A673 (cell line): ENCODE results near the gene USP48. TPM values are rescaled to one million over a fixed set of nuclear protein-coding genes. Genes with fewer than 3 reads are reported as not detected.

Experiments
- BruUV-seq: library from RNA; stranded (reverse); fragments of 400-500 nt; replicated peaks from 2 replicates; lab custom pipeline; 2021; lab: Mats Ljungman, UMichigan
- CTCF ChIA-PET: fragments of 300-600 bp; sonication (Branson Sonifier 250); formaldehyde crosslinking; loops from one replicate; lab custom pipeline; 2022; ENCODE audit warnings: antibody characterized with exemption; lab: Charles Lee
- POLR2A ChIA-PET: fragments of 300-600 bp; sonication (Branson Sonifier 250); formaldehyde crosslinking; loops from one replicate; lab custom pipeline; 2022; ENCODE audit warnings: antibody characterized with exemption; ENCODE audit not compliant: low non-redundant PET; lab: Charles Lee
- DNase-seq: peaks from one replicate; pipeline ENCODE4 v3.0.0-alpha.2; 2015; ENCODE audit warnings: low spot score
- H3K27ac ChIP-seq: fragments of 200-600 bp; sonication (generic); 2 replicates; pipeline ENCODE4 v1.5.1; 2016; ENCODE audit warnings: mixed run types, low read depth, mild to moderate bottlenecking, mixed read lengths, antibody characterized with exemption, low read length; ENCODE audit not compliant: poor library complexity, severe bottlenecking
- H3K27me3 ChIP-seq: fragments of 200-600 bp; sonication (generic); replicated peaks from 2 replicates; pipeline ENCODE4 v1.6.1; 2017; ENCODE audit warnings: mixed run types, low read depth, mild to moderate bottlenecking, mixed read lengths, antibody characterized with exemption, low read length; ENCODE audit not compliant: insufficient read depth, poor library complexity
- H3K36me3 ChIP-seq: fragments of 200-600 bp; sonication (generic); 2 replicates; pipeline ENCODE4 v1.6.1; 2016; ENCODE audit warnings: mixed run types, mild to moderate bottlenecking, mixed read lengths, antibody characterized with exemption, low read length; ENCODE audit not compliant: insufficient read depth, poor library complexity, severe bottlenecking
- H3K4me1 ChIP-seq: fragments of 200-600 bp; sonication (generic); 2 replicates; pipeline ENCODE4 v1.6.1; 2017; ENCODE audit warnings: mixed run types, mild to moderate bottlenecking, mixed read lengths, antibody characterized with exemption, low read length; ENCODE audit not compliant: insufficient read depth, poor library complexity, severe bottlenecking
- H3K4me3 ChIP-seq: fragments of 200-600 bp; sonication (generic); 2 replicates; pipeline ENCODE4 v1.5.1; 2016; ENCODE audit warnings: low read depth, mixed run types, mild to moderate bottlenecking, mixed read lengths, low read length; ENCODE audit not compliant: poor library complexity, severe bottlenecking
- H3K9me3 ChIP-seq: fragments of 200-600 bp; sonication (generic); 2 replicates; pipeline ENCODE4 v1.6.1; 2016; ENCODE audit warnings: mixed run types, low read depth, mild to moderate bottlenecking, mixed read lengths, antibody characterized with exemption, low read length; ENCODE audit not compliant: poor library complexity, severe bottlenecking
- EZH2 ChIP-seq: fragments of 200-600 bp; sonication (generic); IDR thresholded peaks from 2 replicates; pipeline ENCODE4 v1.6.1; 2017; ENCODE audit warnings: borderline replicate concordance, low read depth, mild to moderate bottlenecking, mixed read lengths, antibody characterized with exemption, low read length; ENCODE audit not compliant: poor library complexity, severe bottlenecking
- intact Hi-C: fragments of 100-400 bp; cut with micrococcal nuclease; formaldehyde crosslinking; loops from one replicate; pipeline ENCODE4 v1.10.0; 2022; ENCODE audit not compliant: unreplicated experiment
- total RNA-seq: library from RNA; stranded (reverse); gene quantifications from 2 replicates; pipeline ENCODE4 v1.2.3, GENCODE V29; 2021
- TF ChIP-seq, protein P1 (sequence below): fragments of 300-800, 200-600 bp; sonication (generic); conservative IDR thresholded peaks from 2 replicates; pipeline ENCODE4 v1.5.1; 2017; ENCODE audit warnings: low read depth, mild to moderate bottlenecking, antibody characterized with exemption, low read length, moderate library complexity, mixed read lengths

The USP48 gene
- total RNA-seq, 1 experiment from 2014 or later: 74.1 TPM

DNA sequence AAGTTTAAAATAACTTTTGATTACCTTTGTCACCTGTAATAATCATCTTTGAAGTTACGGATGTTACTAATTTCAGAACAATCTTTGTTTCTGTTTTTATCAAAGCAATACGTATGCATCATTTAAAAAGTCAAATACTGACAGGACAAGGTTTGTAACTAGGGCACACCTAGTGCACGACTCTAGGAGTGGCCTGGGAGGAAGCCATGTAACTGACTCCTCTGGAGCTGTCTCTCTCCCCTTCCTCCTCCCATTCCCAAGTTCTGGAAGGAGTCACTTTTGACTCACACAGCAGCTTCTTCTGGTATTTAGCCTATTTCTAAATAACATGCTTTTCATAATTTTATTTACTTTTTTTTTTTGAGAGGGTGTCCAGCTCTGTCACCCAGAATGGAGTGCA lies 102.0 kb downstream of the USP48 start:
- no peaks in the 10 kb centered on the region for H3K9me3 ChIP-seq
- no peaks in the 10 kb centered on the region for H3K27me3 ChIP-seq
- TF ChIP-seq EZH2: no peak
- TF ChIP-seq, protein P1, sequence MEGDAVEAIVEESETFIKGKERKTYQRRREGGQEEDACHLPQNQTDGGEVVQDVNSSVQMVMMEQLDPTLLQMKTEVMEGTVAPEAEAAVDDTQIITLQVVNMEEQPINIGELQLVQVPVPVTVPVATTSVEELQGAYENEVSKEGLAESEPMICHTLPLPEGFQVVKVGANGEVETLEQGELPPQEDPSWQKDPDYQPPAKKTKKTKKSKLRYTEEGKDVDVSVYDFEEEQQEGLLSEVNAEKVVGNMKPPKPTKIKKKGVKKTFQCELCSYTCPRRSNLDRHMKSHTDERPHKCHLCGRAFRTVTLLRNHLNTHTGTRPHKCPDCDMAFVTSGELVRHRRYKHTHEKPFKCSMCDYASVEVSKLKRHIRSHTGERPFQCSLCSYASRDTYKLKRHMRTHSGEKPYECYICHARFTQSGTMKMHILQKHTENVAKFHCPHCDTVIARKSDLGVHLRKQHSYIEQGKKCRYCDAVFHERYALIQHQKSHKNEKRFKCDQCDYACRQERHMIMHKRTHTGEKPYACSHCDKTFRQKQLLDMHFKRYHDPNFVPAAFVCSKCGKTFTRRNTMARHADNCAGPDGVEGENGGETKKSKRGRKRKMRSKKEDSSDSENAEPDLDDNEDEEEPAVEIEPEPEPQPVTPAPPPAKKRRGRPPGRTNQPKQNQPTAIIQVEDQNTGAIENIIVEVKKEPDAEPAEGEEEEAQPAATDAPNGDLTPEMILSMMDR: no peak
- CTCF ChIA-PET: no interaction called here
- no TSS peak for BruUV-seq
- no peaks in the 10 kb centered on the region for H3K4me1 ChIP-seq
- H3K4me3 ChIP-seq: no peak overlapping the region
- peaks cover 30% of the 10 kb centered on the region for H3K36me3 ChIP-seq
- no peak for DNase-seq
- H3K27ac ChIP-seq: no peak overlapping the region
- intact Hi-C loops: no loop called here
- POLR2A ChIA-PET: no interaction called here

DNA sequence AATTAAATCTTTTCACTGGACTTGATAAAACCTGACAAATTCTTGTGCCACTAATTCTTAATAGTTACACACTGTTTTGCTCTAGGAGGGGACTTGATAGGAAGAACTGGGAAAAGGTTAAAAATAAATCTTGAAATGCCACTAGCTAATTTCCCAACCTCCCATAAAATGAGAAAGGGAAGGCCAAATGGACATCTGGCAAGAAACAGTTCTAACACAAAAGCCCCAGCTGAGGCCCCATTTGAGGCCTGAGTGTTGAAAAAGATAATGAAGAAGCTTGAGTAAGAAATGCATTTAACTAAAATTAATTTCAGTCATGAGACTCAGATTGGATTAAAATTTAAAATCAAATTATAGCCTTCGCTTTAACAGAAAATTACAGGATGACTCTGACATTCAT lies 102.6 kb downstream of the USP48 start:
- no peak for DNase-seq

DNA sequence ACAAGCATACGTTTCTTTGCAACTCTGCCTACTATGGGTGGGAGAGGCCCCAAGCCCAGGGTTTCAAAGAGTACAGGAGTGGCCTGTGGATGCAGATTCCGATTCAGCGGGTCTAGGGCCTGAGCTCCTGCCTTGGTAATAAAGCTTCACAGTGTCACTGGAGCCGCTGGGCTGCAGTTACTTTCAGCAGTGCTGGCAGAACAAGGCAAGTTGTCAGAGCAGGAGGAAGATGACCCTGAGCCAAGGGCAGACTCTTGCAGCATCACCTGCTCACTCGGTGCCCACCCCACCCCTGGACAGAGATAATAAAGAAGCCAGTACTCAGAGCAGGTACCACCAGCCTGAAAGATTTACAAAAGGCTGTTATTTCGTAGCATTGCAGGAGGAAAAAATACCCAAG lies 105.8 kb downstream of the USP48 start:
- Histone ChIP-seq H3K9me3 (no peaks in the 10 kb centered on the region), H3K27me3 (no peaks in the 10 kb centered on the region), H3K4me3 (no peak overlapping the region), H3K27ac (no peak overlapping the region), H3K4me1 (peaks cover 17% of the 10 kb centered on the region), H3K36me3 (peaks cover 12% of the 10 kb centered on the region)
- intact Hi-C loops: no loop called here
- TF ChIP-seq, protein P1: no peak
- no peak for TF ChIP-seq EZH2
- ChIA-PET POLR2A (no interaction called here), CTCF (no interaction called here)
- DNase-seq: no peak
- BruUV-seq: no TSS peak

More for the DNA sequence above, 102.6 kb downstream of the USP48 start:
- no TSS peak for BruUV-seq
- ChIA-PET CTCF (no interaction called here), POLR2A (no interaction called here)
- TF ChIP-seq, protein P1: no peak
- no peak for TF ChIP-seq EZH2
- Histone ChIP-seq H3K4me1 (no peaks in the 10 kb centered on the region), H3K27me3 (no peaks in the 10 kb centered on the region), H3K4me3 (no peak overlapping the region), H3K9me3 (no peaks in the 10 kb centered on the region), H3K36me3 (peaks cover 24% of the 10 kb centered on the region), H3K27ac (no peak overlapping the region)
- intact Hi-C loops: no loop called here
